SH-SY5Y (cell line): ENCODE results near the gene C4A.

Source experiments
- GATA2 ChIP-seq: IDR thresholded peaks from 2 replicates; pipeline ENCODE4 v1.6.1; 2011; ENCODE audit warnings: mild to moderate bottlenecking, low read depth, low read length
- GATA3 ChIP-seq: IDR thresholded peaks from 2 replicates; pipeline ENCODE4 v1.6.1; 2011; ENCODE audit warnings: low read depth, mild to moderate bottlenecking, low read length, moderate library complexity

- TF ChIP-seq GATA3 (no peak), GATA2 (no peak)
Observed at GRCh38 chr6:31970604-31971271, 11.1 kb upstream of the C4A start.
